IMR-90 (cell line): ENCODE measurements around the gene CHN1. TPM values are rescaled to one million over a fixed set of nuclear protein-coding genes. Genes with fewer than 3 reads are reported as not detected.
A peak's percentile ranks its signal among the peaks of the same experiment; 100 is the strongest.

Experiments
- ATAC-seq: fragments of 200-7000 bp; cut with Tn5 transposase; 2 replicates; pipeline ENCODE4 v1.9.1; 2020; ENCODE audit warnings: low read depth, mild to moderate bottlenecking, moderate library complexity
- BruUV-seq: library from RNA; stranded (reverse); fragments of 400-500 nt; replicated peaks from 2 replicates; lab custom pipeline; 2021; lab: Mats Ljungman, UMichigan
- CTCF ChIA-PET: fragments of 300-600 bp; formaldehyde crosslinking; extraction: SDS; loops from one replicate; lab custom pipeline; 2021; ENCODE audit warnings: antibody characterized with exemption; lab: Yijun Ruan, JAX
- POLR2A ChIA-PET: fragments of 300-600 bp; sonication (Branson Sonifier 250); formaldehyde crosslinking; loops from one replicate; lab custom pipeline; 2022; ENCODE audit warnings: antibody characterized with exemption; ENCODE audit not compliant: unreplicated experiment; lab: Charles Lee
- DNase-seq: peaks from one replicate; pipeline ENCODE4 v3.0.0; 2013
- H2AFZ ChIP-seq: replicated peaks from 2 replicates; pipeline ENCODE3; 2013; ENCODE audit warnings: low read length, mild to moderate bottlenecking; ENCODE audit not compliant: poor library complexity
- H2AK5ac ChIP-seq: 2 replicates; pipeline ENCODE4 v1.6.1; 2013; ENCODE audit warnings: low read depth, low read length, inconsistent platforms
- H2AK9ac ChIP-seq: replicated peaks from 2 replicates; pipeline ENCODE3; 2013; ENCODE audit warnings: mild to moderate bottlenecking, low read depth, low read length, moderate library complexity; ENCODE audit not compliant: poor library complexity
- H2BK120ac ChIP-seq: 2 replicates; pipeline ENCODE4 v1.6.1; 2013; ENCODE audit warnings: low read depth, low read length, inconsistent platforms
- H2BK15ac ChIP-seq: 3 replicates; pipeline ENCODE4 v1.6.1; 2013; ENCODE audit warnings: low read depth, low read length, inconsistent platforms
- H2BK20ac ChIP-seq: 2 replicates; pipeline ENCODE4 v1.6.1; 2013; ENCODE audit warnings: low read depth, mild to moderate bottlenecking, inconsistent platforms, low read length, moderate library complexity
- H2BK5ac ChIP-seq: 2 replicates; pipeline ENCODE4 v1.6.1; 2013; ENCODE audit warnings: mild to moderate bottlenecking, low read depth, low read length, inconsistent platforms; ENCODE audit not compliant: poor library complexity, severe bottlenecking
- H3K14ac ChIP-seq: replicated peaks from 2 replicates; pipeline ENCODE4 v1.6.1; 2013; ENCODE audit warnings: low read depth, low read length, inconsistent platforms
- H3K18ac ChIP-seq: 2 replicates; pipeline ENCODE4 v1.6.1; 2013; ENCODE audit warnings: low read depth, low read length, control low read depth
- H3K23ac ChIP-seq: 2 replicates; pipeline ENCODE4 v1.6.1; 2013; ENCODE audit warnings: low read depth, low read length, inconsistent platforms
- H3K27ac ChIP-seq: 2 replicates; pipeline ENCODE4 v1.5.1; 2013; ENCODE audit warnings: mild to moderate bottlenecking, control low read depth, low read length; ENCODE audit not compliant: insufficient read depth
- H3K27me3 ChIP-seq: 2 replicates; pipeline ENCODE4 v1.6.1; 2013; ENCODE audit warnings: low read length; ENCODE audit not compliant: control insufficient read depth, insufficient read depth
- H3K36me3 ChIP-seq: 2 replicates; pipeline ENCODE4 v1.6.1; 2013; ENCODE audit warnings: low read length, mixed read lengths; ENCODE audit not compliant: control insufficient read depth, insufficient read depth
- H3K4ac ChIP-seq: 2 replicates; pipeline ENCODE4 v1.6.1; 2013; ENCODE audit warnings: low read depth, low read length, inconsistent platforms
- H3K4me1 ChIP-seq: 2 replicates; pipeline ENCODE4 v1.6.1; 2013; ENCODE audit warnings: low read length, mixed read lengths; ENCODE audit not compliant: control insufficient read depth, insufficient read depth
- H3K4me2 ChIP-seq: 2 replicates; pipeline ENCODE4 v1.6.1; 2013; ENCODE audit warnings: low read depth, mild to moderate bottlenecking, control low read depth, low read length, moderate library complexity
- H3K4me3 ChIP-seq: 2 replicates; pipeline ENCODE4 v1.5.1; 2013; ENCODE audit warnings: low read depth, mild to moderate bottlenecking, control low read depth, low read length, moderate library complexity; ENCODE audit not compliant: insufficient read depth
- H3K56ac ChIP-seq: 2 replicates; pipeline ENCODE4 v1.6.1; 2013; ENCODE audit warnings: low read length, inconsistent platforms; ENCODE audit not compliant: insufficient read depth; ENCODE audit errors: extremely low read depth
- H3K79me1 ChIP-seq, 2 experiments: 2 replicates each; pipeline ENCODE4 v1.6.1; 2013; ENCODE audit warnings: low read length in 2 of 2, inconsistent platforms in 1 of 2, low read depth in 1 of 2
- H3K9ac ChIP-seq: 2 replicates; pipeline ENCODE4 v1.6.1; 2013; ENCODE audit warnings: low read depth, low read length, control low read depth
- H3K9me1 ChIP-seq: 2 replicates; pipeline ENCODE4 v1.6.1; 2013; ENCODE audit warnings: low read length, inconsistent platforms; ENCODE audit not compliant: insufficient read depth
- H3K9me3 ChIP-seq: 2 replicates; pipeline ENCODE4 v1.6.1; 2013; ENCODE audit warnings: low read length; ENCODE audit not compliant: control insufficient read depth, insufficient read depth
- H4K20me1 ChIP-seq: 2 replicates; pipeline ENCODE4 v1.6.1; 2013; ENCODE audit warnings: low read length, inconsistent platforms; ENCODE audit not compliant: insufficient read depth
- H4K5ac ChIP-seq: 2 replicates; pipeline ENCODE4 v1.6.1; 2013; ENCODE audit warnings: mild to moderate bottlenecking, low read depth, low read length, control low read depth
- H4K8ac ChIP-seq, 2 experiments: 2 replicates each; pipeline ENCODE4 v1.6.1; 2013; ENCODE audit warnings: low read depth in 2 of 2, low read length in 2 of 2, control low read depth in 1 of 2, inconsistent platforms in 1 of 2
- H4K91ac ChIP-seq: 2 replicates; pipeline ENCODE4 v1.6.1; 2013; ENCODE audit warnings: low read depth, low read length, inconsistent platforms; ENCODE audit not compliant: insufficient read depth
- CEBPB ChIP-seq: IDR thresholded peaks from 2 replicates; pipeline ENCODE4 v1.6.1; 2012; ENCODE audit warnings: low read depth, low read length, improper control_type of control experiment
- RAD21 ChIP-seq: IDR thresholded peaks from 2 replicates; pipeline ENCODE4 v1.6.1; 2012; ENCODE audit warnings: low read length, improper control_type of control experiment
- SMC3 ChIP-seq: fragments of 150-350 bp; IDR thresholded peaks from 2 replicates; pipeline ENCODE4 v1.6.1; 2016; ENCODE audit warnings: low read depth, mild to moderate bottlenecking, antibody characterized with exemption, low read length, moderate library complexity
- WGBS, 2 experiments: methylation state at CpG; one replicate each; pipeline versions ENCODE4 v1.1.5 to v1.1.7; 2013; ENCODE audit warnings: missing lambda C conversion rate in 2 of 2; ENCODE audit not compliant: insufficient read length in 1 of 2; ENCODE audit errors: extremely low coverage in 2 of 2; 5-methylcytosine and 5-hydroxymethylcytosine counted together
- dilution Hi-C: fragments of 300-500 bp; cut with HindIII; formaldehyde crosslinking; loops from one replicate; pipeline ENCODE4 v1.14.3; 2018; ENCODE audit warnings: low sequenced_read_pairs; ENCODE audit not compliant: unreplicated experiment
- in situ Hi-C: fragments of 300-500 bp; cut with MboI; formaldehyde crosslinking; loops from 3 replicates; pipeline ENCODE4 v1.14.3; 2019; ENCODE audit warnings: low sequenced_read_pairs, inconsistent platforms, mixed read lengths
- intact Hi-C: fragments of 100-400 bp; cut with micrococcal nuclease; formaldehyde crosslinking; loops from 2 replicates; pipeline ENCODE4 v1.10.0; 2022
- polyA plus RNA-seq, 3 experiments: library from polyadenylated mRNA; depleted of rRNA; stranded (reverse); fragments of >200 nt; gene quantifications; 2 replicates each; pipeline ENCODE4 v1.2.3, GENCODE V29; 2012; ENCODE audit warnings: low replicate concordance in 1 of 3
- total RNA-seq: library from RNA; depleted of rRNA; stranded (reverse); fragments of >200 nt; gene quantifications from 2 replicates; pipeline ENCODE4 v1.2.3, GENCODE V29; 2012
- TF ChIP-seq, protein P1 (sequence below): fragments of 150-350 bp; IDR thresholded peaks from 2 replicates; pipeline ENCODE4 v1.6.1; 2016; ENCODE audit warnings: low read depth, mild to moderate bottlenecking, low read length, moderate library complexity, borderline replicate concordance

Gene CHN1
- total and polyA plus RNA-seq, 2 of the 4 experiments (the other 2 are of a cell fraction): 58.4 to 66.9 TPM

DNA sequence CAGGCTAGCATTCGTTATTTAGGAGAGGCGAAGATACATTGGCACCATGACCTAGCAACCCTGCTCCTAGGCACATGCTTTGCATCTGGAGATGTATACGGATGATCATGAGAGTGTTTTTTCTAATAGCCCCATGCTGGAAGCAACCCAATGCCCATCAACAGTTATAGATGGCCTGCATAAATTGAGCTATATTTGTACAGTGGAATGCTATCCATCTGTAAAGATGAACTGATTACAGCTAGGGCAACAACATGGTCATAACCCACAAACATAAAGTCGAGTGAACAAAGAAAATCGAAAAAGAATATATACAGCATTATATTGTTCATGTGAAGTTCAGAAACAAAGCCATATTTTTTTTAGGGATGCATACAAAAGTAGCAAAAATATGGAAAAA, 220.3 kb downstream of the CHN1 start:
- in situ Hi-C loops: no loop called here

More for the DNA sequence above, 220.3 kb downstream of the CHN1 start:
- Histone ChIP-seq H3K79me1 (peaks cover 0 to 9% of the 10 kb centered on the region in 2 experiments; a peak in 2 of 4 replicates), H3K4me2 (no peak overlapping the region), H2BK15ac (peak overlapping the region; percentile 100; the same call in 1 of the 3 replicates), H3K9me3 (no peaks in the 10 kb centered on the region), H3K23ac (peak overlapping the region; percentile 53; the same call in 1 of the 2 replicates), H3K36me3 (no peaks in the 10 kb centered on the region), H3K27me3 (no peaks in the 10 kb centered on the region), H2AFZ (no peak overlapping the region), H2BK20ac (peak overlapping the region; percentile 77), H3K4ac (peak overlapping the region; percentile 75), H2AK9ac (peak overlapping the region; percentile 73), H3K18ac (peak overlapping the region; percentile 80), H3K14ac (peak overlapping the region; percentile 81), H3K9ac (no peak overlapping the region), H4K5ac (peak overlapping the region; percentile 58; the same call in 1 of the 2 replicates), H3K4me3 (no peak overlapping the region), H3K27ac (peak overlapping the region; percentile 51; the same call in 1 of the 2 replicates), H2AK5ac (peak overlapping the region; percentile 86), H4K91ac (peak overlapping the region; percentile 93), H3K56ac (no peak overlapping the region), H2BK120ac (peak overlapping the region; percentile 79), H3K9me1 (peaks cover 27% of the 10 kb centered on the region), H4K8ac (peak overlapping the region; percentile 41 to 78; a peak in 3 of 4 replicates), H2BK5ac (peak overlapping the region; percentile 99), H3K4me1 (peaks cover 31% of the 10 kb centered on the region), H4K20me1 (no peaks in the 10 kb centered on the region)
- ChIA-PET CTCF (interaction anchor here (0.9 kb wide), 1 partner anchor 13 kb away, joined by 3 read pairs; no protein-coding TSS in a partner anchor), POLR2A (no interaction called here)
- DNase-seq: no peak
- ATAC-seq: no peak
- intact Hi-C loops (no loop called here), dilution Hi-C loops (no loop called here)
- WGBS, 2 experiments: no CpG with 5 or more reads among the region's 5 CpGs
- BruUV-seq: no TSS peak
- TF ChIP-seq, protein P1, sequence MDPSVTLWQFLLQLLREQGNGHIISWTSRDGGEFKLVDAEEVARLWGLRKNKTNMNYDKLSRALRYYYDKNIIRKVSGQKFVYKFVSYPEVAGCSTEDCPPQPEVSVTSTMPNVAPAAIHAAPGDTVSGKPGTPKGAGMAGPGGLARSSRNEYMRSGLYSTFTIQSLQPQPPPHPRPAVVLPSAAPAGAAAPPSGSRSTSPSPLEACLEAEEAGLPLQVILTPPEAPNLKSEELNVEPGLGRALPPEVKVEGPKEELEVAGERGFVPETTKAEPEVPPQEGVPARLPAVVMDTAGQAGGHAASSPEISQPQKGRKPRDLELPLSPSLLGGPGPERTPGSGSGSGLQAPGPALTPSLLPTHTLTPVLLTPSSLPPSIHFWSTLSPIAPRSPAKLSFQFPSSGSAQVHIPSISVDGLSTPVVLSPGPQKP: no peak
- TF ChIP-seq CEBPB: no peak
- TF ChIP-seq RAD21: no peak
- TF ChIP-seq SMC3: no peak
